ENCODE results near the gene FREM1. TPM values are rescaled to one million over a fixed set of nuclear protein-coding genes. Genes with fewer than 3 reads are reported as not detected.

FREM1 gene
- total and polyA plus RNA-seq, 5 experiments from 2014 or later: not detected

DNA sequence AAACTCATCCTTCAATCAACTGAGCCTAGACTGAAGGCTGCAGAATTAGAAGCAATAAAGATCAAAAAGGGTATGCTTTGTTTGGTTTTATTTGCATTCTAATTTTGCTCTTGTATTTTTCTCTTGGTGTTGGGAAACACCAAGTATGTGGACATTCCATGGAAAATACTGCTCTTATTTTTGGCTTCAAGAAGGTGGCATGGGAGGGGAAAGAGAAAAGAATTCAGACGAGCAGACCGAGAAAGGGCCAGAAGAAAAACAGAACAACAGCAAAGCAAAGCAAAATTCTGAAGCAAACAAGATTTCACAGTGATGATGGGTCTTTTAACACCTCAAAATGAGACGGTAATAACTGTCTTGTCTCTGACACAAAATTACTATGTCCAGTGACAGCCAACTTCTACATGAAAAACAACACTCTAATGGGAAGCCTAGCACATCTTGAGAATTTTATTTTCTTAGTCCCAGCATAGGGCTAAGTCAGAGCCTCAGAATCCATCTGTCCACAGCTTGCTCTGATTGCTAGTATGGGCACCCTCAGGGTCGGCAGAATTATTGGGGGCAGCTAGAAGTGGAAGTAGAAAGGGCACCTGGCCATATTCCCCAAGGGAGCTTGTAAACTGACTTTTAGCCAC lies 26.8 kb downstream of the FREM1 start:
- no peaks in the 10 kb centered on the region for H3K4me1 Mint-ChIP-seq
- no peaks in the 10 kb centered on the region for H3K9me3 Mint-ChIP-seq
- H3K27me3 Mint-ChIP-seq: peaks cover 2 to 17% (median 9%) of the 10 kb centered on the region in 5 donors
- POLR2A ChIA-PET: no interaction called here
- H3K4me3 Mint-ChIP-seq: no peak overlapping the region
- ATAC-seq (no peak), DNase-seq (no peak)
- H3K36me3 Mint-ChIP-seq: no peaks in the 10 kb centered on the region
- no peak overlapping the region for H3K27ac Mint-ChIP-seq

DNA sequence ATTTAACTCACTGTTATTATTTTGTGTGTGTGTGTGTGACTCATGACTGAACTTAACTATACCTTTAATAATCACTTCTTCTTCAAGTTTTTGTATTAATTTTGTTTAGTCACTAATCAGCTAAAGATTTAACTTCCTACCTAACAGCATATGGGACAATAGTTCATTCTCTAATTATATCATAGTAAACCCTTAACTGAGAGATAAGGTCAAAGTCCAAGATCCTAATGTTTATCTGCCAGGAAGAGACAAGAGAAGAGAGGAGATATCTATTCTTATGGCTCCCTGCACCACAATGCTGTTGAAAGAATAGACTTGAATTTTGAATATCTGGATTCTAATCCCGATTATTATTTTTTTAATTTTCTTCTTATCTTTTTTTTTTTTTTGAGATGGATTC lies 28.1 kb downstream of the FREM1 start:
- POLR2A ChIA-PET: no interaction called here
- H3K4me1 Mint-ChIP-seq: no peaks in the 10 kb centered on the region
- H3K9me3 Mint-ChIP-seq: peaks cover 0 to 3% (median 0%) of the 10 kb centered on the region in 9 donors
- H3K27me3 Mint-ChIP-seq: peaks cover 4 to 30% (median 20%) of the 10 kb centered on the region in 5 donors
- no peak overlapping the region for H3K27ac Mint-ChIP-seq
- H3K4me3 Mint-ChIP-seq: no peak overlapping the region
- peaks cover 0 to 3% (median 0%) of the 10 kb centered on the region in 3 donors for H3K36me3 Mint-ChIP-seq
- DNase-seq: no peak
- ATAC-seq: no peak

DNA sequence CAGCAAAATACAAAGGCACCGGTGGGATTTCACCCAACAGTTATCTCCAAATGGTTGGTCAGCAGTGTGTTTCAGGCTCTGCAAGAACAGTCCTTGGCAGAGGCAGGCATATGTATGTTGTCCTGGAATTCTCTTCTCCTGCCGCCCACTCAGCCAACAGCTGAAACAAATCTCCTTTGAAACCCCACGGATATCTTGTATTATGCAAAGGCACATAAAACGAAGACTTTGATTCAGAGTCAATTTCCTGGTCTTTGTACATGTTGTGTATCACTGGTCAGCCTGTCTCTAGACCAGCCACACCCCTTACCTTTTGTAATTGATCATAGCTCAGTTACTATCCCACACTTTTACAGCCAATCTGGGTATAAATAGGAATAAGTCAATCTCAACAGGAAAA lies 29.2 kb downstream of the FREM1 start:
- POLR2A ChIA-PET: no interaction called here
- no peaks in the 10 kb centered on the region for H3K4me1 Mint-ChIP-seq
- H3K27ac Mint-ChIP-seq: no peak overlapping the region

DNA sequence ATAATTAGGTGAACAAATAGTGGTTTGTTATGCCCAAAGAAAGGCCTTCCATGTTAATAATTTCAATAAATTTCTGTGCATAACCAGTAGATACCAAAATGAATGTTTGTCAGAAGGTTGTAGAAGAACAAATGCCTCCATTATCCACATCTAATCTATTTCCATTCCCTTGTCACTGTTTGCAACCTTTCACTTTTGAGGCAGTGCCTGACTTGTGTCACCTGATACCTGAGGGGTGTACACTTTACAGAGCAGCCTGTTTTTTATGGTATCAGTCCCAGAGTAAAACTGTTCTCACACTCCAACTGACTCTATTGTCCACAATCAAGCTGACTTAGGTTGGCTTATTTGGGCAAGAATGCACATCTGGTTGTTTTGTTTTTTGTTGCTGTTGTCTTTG lies 40.1 kb downstream of the FREM1 start:
- Mint-ChIP-seq H3K9me3 (peaks cover 0 to 11% (median 4%) of the 10 kb centered on the region in 9 donors), H3K4me3 (no peak overlapping the region), H3K27ac (no peak overlapping the region), H3K4me1 (no peaks in the 10 kb centered on the region), H3K27me3 (peaks cover 0 to 18% (median 1%) of the 10 kb centered on the region in 5 donors), H3K36me3 (no peaks in the 10 kb centered on the region)
- DNase-seq: no peak
- POLR2A ChIA-PET: no interaction called here
- ATAC-seq: no peak

More for the DNA sequence above, 29.2 kb downstream of the FREM1 start:
- H3K4me3 Mint-ChIP-seq: no peak overlapping the region
- DNase-seq (no peak), ATAC-seq (no peak)
- peaks cover 0 to 6% (median 0%) of the 10 kb centered on the region in 9 donors for H3K9me3 Mint-ChIP-seq
- H3K27me3 Mint-ChIP-seq: peaks cover 4 to 37% (median 24%) of the 10 kb centered on the region in 5 donors
- H3K36me3 Mint-ChIP-seq: peaks cover 0 to 6% (median 0%) of the 10 kb centered on the region in 3 donors

DNA sequence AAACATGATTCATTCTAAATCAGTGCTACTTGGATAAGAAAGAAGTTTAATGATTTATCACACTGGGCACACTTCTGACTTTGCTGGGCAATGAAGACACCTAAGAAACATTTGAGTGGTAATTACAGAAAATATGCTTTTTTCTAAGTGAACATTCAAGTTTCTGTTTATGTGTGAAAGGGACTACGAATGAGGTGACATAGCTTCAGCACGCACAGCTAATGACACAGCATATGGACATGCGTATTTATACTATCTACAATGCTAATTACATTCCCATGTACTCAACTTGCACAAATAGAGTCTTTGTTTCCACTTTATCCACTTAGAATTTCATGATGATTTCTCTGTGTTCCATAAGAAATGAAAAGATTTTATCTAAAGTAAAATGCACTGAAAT lies 40.6 kb downstream of the FREM1 start:
- Mint-ChIP-seq H3K4me3 (no peak overlapping the region), H3K27me3 (peaks cover 0 to 18% (median 1%) of the 10 kb centered on the region in 5 donors), H3K4me1 (no peaks in the 10 kb centered on the region), H3K27ac (no peak overlapping the region), H3K9me3 (peaks cover 0 to 11% (median 4%) of the 10 kb centered on the region in 9 donors), H3K36me3 (no peaks in the 10 kb centered on the region)
- DNase-seq (no peak), ATAC-seq (no peak)
- POLR2A ChIA-PET: no interaction called here

DNA sequence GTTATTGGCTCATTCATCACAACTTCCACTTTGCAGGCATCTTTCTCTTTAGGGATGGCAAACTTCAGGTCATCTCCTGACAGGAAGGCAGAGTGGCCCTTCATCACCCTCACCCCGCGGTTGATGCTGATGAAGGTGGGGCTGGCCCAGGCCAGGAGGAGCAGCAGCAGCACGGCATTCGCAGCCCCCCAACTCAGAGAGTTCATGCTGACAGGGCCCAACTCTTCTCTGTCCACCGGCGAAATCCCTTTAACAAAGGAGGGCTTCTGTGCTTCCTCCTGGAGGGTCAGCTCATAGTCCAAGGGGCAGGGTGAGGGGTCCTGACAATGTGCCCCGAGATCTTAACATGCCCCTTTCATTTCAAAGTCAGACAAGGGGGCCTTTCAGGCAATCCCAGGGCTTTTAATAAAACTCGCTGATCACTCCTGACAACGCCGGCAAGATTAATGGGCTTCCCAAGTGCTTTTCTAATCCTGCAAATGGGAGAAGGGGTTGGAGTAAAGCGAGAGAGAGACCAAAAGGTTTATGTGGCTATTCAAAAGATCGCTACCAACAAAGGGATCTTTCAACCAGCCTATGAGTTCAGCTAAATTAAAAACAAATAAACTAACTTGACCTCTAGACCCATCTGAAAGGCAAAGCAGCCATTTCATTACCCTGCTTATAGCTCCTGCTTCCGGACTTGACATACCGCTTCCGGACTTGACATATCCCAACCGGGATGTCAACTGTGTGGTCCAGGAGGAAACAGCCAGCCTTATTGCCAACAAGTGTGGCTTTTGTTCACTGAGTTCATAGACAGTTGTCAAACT lies 41.2 kb downstream of the FREM1 start:
- Mint-ChIP-seq H3K27ac (no peak overlapping the region), H3K4me1 (no peaks in the 10 kb centered on the region), H3K9me3 (peaks cover 0 to 11% (median 4%) of the 10 kb centered on the region in 9 donors), H3K36me3 (no peaks in the 10 kb centered on the region), H3K4me3 (no peak overlapping the region), H3K27me3 (peaks cover 0 to 18% (median 1%) of the 10 kb centered on the region in 5 donors)
- POLR2A ChIA-PET: no interaction called here
- DNase-seq (no peak), ATAC-seq (no peak)

DNA sequence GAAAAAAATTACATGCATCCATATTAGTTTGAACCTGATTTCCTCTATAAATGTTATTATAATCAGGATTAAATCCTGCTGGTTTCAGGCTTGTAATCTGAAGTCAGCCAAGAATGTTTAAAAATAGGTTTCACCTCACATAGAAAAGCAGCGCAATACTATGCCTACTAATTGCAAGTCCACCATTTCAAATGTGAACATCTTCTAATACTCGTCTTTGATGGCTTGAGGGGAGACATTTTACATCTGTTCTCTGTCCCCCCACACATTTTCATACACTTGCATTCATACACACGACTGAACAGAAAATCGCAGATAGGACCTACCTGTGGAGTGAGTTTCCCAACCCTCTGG lies 41.8 kb downstream of the FREM1 start:
- H3K4me1 Mint-ChIP-seq: no peaks in the 10 kb centered on the region
- H3K27ac Mint-ChIP-seq: no peak overlapping the region
- DNase-seq (no peak), ATAC-seq (no peak)
- H3K36me3 Mint-ChIP-seq: no peaks in the 10 kb centered on the region
- H3K4me3 Mint-ChIP-seq: no peak overlapping the region
- H3K9me3 Mint-ChIP-seq: peaks cover 0 to 9% (median 2%) of the 10 kb centered on the region in 9 donors
- H3K27me3 Mint-ChIP-seq: peaks cover 0 to 14% (median 1%) of the 10 kb centered on the region in 5 donors
- POLR2A ChIA-PET: no interaction called here

DNA sequence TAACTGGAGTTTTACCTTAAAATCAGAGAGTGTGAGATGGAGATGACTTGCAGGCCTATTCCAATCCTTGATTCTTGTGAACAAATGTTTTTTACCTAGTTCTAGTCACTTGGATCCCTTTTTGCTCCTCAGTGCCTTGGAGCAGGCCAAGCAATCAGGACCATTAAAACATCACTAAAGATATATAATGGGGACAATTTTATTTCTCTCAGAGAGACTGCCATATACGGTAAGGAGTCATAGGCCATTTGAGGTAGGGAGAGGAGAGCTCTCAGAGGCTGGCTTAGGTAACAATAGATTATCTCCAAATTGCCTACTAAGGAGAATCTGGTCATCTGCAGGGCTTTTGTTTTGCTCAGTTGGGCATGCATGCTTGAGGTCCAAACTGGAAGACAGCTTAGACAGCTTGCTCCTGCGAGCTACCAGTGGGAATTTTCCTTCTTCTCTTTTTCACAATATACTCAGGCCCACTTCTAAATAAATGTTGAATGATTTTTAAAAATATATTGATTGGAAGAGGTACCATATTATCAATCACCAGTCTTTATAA lies 44.0 kb downstream of the FREM1 start:
- DNase-seq (no peak), ATAC-seq (no peak)
- Mint-ChIP-seq H3K36me3 (no peaks in the 10 kb centered on the region), H3K4me1 (no peaks in the 10 kb centered on the region), H3K4me3 (no peak overlapping the region), H3K27ac (no peak overlapping the region), H3K9me3 (no peaks in the 10 kb centered on the region), H3K27me3 (peaks cover 0 to 14% (median 0%) of the 10 kb centered on the region in 5 donors)
- POLR2A ChIA-PET: no interaction called here

DNA sequence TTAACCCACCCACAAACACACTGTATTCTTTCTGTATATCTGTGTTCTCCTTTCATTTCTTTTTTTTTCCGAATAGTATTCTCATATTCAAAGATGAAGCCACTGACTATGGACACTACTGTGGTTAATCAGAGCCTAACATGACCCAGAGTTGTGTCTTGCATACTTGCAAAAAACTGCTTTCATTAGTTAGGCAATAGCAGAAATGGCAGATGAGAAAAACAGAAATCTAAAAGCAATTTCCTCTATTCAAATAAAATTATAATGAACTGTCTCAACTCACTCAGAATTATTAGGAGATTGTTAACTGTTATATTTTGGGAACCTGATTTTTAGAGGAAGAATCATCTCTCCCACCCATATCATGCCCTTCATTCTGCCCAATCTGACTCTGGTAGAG lies 45.9 kb downstream of the FREM1 start:
- ATAC-seq: no peak
- no peaks in the 10 kb centered on the region for H3K4me1 Mint-ChIP-seq
- peaks cover 0 to 14% (median 0%) of the 10 kb centered on the region in 5 donors for H3K27me3 Mint-ChIP-seq
- H3K9me3 Mint-ChIP-seq: no peaks in the 10 kb centered on the region
- POLR2A ChIA-PET: no interaction called here
- no peak overlapping the region for H3K4me3 Mint-ChIP-seq
- DNase-seq: no peak
- H3K27ac Mint-ChIP-seq: no peak overlapping the region
- H3K36me3 Mint-ChIP-seq: no peaks in the 10 kb centered on the region

DNA sequence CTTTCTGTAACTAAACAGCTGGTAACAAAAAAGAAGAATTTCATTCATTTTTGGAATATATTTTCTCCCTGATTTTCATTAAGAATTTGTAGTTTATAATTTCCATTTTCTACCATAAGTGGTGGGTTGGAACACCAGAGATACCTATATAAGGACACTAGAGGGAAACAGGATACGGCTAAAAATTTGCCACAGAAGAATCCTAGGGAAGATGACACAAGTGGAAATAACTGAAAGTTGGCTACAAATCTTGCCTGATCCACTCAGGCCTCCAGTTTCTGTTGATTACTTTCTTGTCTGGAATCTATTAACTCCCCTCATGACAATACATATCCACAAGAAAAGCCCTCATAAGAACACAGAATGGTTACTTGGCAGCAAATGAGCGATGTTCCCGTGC lies 46.8 kb downstream of the FREM1 start:
- Mint-ChIP-seq H3K4me1 (no peaks in the 10 kb centered on the region), H3K4me3 (no peak overlapping the region), H3K27me3 (peaks cover 0 to 10% (median 0%) of the 10 kb centered on the region in 5 donors), H3K36me3 (no peaks in the 10 kb centered on the region), H3K9me3 (no peaks in the 10 kb centered on the region), H3K27ac (no peak overlapping the region)
- DNase-seq: no peak
- POLR2A ChIA-PET: no interaction called here
- no peak for ATAC-seq

DNA sequence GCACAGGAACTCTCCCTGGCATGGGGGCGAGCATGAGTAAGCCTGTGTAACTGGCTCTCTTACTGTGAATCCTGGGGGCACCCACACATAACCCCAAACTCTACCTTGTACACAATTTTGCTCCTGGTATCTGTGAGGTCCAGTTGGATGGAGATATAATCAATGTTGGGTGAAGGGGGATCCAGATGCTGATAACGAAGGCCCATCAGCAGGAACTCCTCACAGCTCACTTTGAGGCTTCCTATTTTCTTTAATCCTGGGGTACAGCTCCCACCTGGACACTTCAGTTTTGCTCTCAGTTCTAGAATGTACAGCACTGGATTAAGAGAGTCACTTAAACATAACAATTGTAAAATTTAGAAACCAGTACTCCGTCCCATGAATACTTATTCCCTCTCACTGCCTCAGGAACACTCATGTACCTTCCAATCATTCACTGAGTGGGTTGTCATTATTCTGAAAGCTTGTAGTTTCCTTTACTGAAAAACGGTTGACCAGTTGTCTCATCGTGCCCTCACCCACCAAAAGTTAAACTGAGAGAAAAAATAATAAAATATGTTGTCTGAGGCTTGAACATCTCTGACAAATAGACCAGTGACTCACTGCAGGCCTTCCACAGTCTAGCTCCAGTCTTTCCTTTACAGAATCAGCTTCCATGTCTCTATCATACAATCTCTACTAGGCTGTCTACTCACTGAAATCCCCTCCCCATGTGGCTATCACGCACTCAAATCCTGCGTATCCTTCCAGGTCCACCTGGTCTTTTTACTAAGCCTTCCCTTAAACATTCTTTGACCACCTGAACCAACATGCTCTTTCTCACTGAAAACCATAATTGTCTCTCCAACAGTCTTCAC lies 52.6 kb downstream of the FREM1 start:
- POLR2A ChIA-PET: no interaction called here
- H3K4me3 Mint-ChIP-seq: no peak overlapping the region
- H3K27ac Mint-ChIP-seq: peak overlapping the region in 1 of 10 donors; percentile 18
- H3K4me1 Mint-ChIP-seq: no peaks in the 10 kb centered on the region
- no peak for DNase-seq
- no peak for ATAC-seq
- H3K9me3 Mint-ChIP-seq: no peaks in the 10 kb centered on the region
- peaks cover 0 to 8% (median 2%) of the 10 kb centered on the region in 5 donors for H3K27me3 Mint-ChIP-seq
- H3K36me3 Mint-ChIP-seq: no peaks in the 10 kb centered on the region

DNA sequence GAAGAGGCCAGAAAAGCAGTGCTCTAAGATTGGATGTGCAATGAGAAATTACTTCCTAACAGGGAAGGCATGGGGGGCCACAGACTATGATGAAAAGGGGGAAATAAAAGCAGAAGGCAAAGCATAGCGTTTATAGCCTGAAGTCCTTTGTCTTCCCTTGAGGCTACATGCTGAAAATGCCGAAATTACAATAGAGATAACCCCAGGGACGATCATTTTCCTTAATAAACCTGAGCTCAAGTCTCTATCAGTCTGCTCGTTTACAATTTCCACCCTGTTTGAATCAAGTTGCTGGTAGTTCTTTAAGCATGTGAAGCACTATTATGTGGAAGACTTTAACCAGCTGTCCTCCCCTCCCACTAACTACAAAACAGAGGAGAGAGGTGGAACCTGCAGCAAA lies 60.4 kb downstream of the FREM1 start:
- POLR2A ChIA-PET: no interaction called here
- ATAC-seq: no peak
- Mint-ChIP-seq H3K4me3 (no peak overlapping the region), H3K27ac (no peak overlapping the region), H3K36me3 (no peaks in the 10 kb centered on the region), H3K4me1 (no peaks in the 10 kb centered on the region), H3K27me3 (peaks cover 10 to 38% (median 16%) of the 10 kb centered on the region in 5 donors), H3K9me3 (peaks cover 0 to 5% (median 0%) of the 10 kb centered on the region in 9 donors)
- DNase-seq: no peak

DNA sequence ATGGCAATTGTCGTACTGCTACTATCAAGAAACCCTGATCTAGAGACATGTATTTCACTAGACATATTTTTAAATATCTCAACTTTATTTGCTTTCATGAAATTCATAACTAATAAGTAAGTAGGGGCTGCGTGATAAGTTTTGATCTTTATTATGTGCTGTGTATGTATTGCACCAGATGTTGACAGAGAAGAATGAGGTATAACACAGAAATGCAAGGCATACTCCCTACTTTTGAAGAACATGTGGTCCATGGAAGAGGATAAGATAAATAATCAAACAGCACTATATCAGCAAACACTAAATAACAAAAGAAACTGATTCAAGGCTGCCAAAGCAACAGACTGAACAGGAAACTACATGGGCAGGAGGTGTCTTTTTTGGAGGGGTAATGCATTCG lies 60.9 kb downstream of the FREM1 start:
- POLR2A ChIA-PET: no interaction called here
- Mint-ChIP-seq H3K36me3 (no peaks in the 10 kb centered on the region), H3K9me3 (peaks cover 0 to 5% (median 0%) of the 10 kb centered on the region in 9 donors), H3K27ac (no peak overlapping the region), H3K4me3 (no peak overlapping the region), H3K4me1 (no peaks in the 10 kb centered on the region), H3K27me3 (peaks cover 10 to 38% (median 16%) of the 10 kb centered on the region in 5 donors)
- ATAC-seq: no peak
- DNase-seq: no peak

Measured in naive thymus-derived CD8-positive, alpha-beta T cell (primary cell).